Naive thymus-derived CD4-positive, alpha-beta T cell (primary cell): Measurements from ENCODE around the gene SLC4A5. TPM values are rescaled to one million over a fixed set of nuclear protein-coding genes. Genes with fewer than 3 reads are reported as not detected.
A peak's percentile ranks its signal among the peaks of the same experiment; 100 is the strongest.

ENCODE experiments used
- ATAC-seq: fragments of 150-1000 bp; cut with Tn5 transposase; 2 replicates; pipeline ENCODE4 v1.10.0; 2021; ENCODE audit warnings: mild to moderate bottlenecking, moderate library complexity
- CTCF ChIA-PET: fragments of 350-600 bp; sonication (Branson Sonifier 250); formaldehyde crosslinking; loops from one replicate; lab custom pipeline; 2021; ENCODE audit warnings: antibody characterized with exemption; lab: Charles Lee
- POLR2A ChIA-PET: fragments of 350-600 bp; sonication (Branson Sonifier 250); formaldehyde crosslinking; loops from one replicate; lab custom pipeline; 2021; ENCODE audit warnings: antibody characterized with exemption, inconsistent platforms; lab: Charles Lee
- DNase-seq, 9 donors: peaks; one replicate each; pipeline versions ENCODE4 v3.0.0 to v3.0.0-alpha.2; 2020 to 2022; ENCODE audit warnings: mixed read lengths in 1 of 9
- H3K27ac ChIP-seq: one replicate; pipeline ENCODE4 v1.7.0; 2013; ENCODE audit warnings: mild to moderate bottlenecking, low read depth, low read length, moderate library complexity
- H3K27me3 ChIP-seq, 2 donors: one replicate each; pipeline ENCODE4 v1.7.0; 2013; ENCODE audit warnings: low read length in 2 of 2, mild to moderate bottlenecking in 2 of 2, moderate library complexity in 2 of 2; ENCODE audit not compliant: control insufficient read depth in 2 of 2, insufficient read depth in 2 of 2
- H3K36me3 ChIP-seq, 3 experiments: 1 replicate in 2 of 3; 2 replicates in 1 of 3; pipeline ENCODE4 v1.7.0; 2013; ENCODE audit warnings: low read length in 3 of 3, mild to moderate bottlenecking in 3 of 3, moderate library complexity in 1 of 3; ENCODE audit not compliant: insufficient read depth in 3 of 3, control insufficient read depth in 2 of 3
- H3K4me1 ChIP-seq, 2 donors: one replicate each; pipeline ENCODE4 v1.7.0; 2013; ENCODE audit warnings: low read length in 2 of 2, mild to moderate bottlenecking in 2 of 2, moderate library complexity in 1 of 2; ENCODE audit not compliant: control insufficient read depth in 2 of 2, insufficient read depth in 2 of 2
- H3K4me3 ChIP-seq: 2 replicates; pipeline ENCODE4 v1.7.0; 2013; ENCODE audit warnings: mild to moderate bottlenecking, low read length
- H3K9me3 ChIP-seq, 3 experiments: 1 replicate in 2 of 3; 2 replicates in 1 of 3; pipeline ENCODE4 v1.7.0; 2013; ENCODE audit warnings: low read length in 3 of 3; ENCODE audit not compliant: control insufficient read depth in 2 of 3
- H3K27ac Mint-ChIP-seq, 9 donors: one replicate each; pipeline ENCODE4 v1.8.0; 2020 to 2022; ENCODE audit warnings: mixed read lengths in 9 of 9, mild to moderate bottlenecking in 8 of 9, moderate library complexity in 5 of 9, inconsistent platforms in 2 of 9
- H3K27me3 Mint-ChIP-seq, 5 donors: one replicate each; pipeline ENCODE4 v1.8.0; 2021 to 2022; ENCODE audit warnings: mixed read lengths in 5 of 5, mild to moderate bottlenecking in 1 of 5
- H3K36me3 Mint-ChIP-seq, 5 donors: one replicate each; pipeline ENCODE4 v1.8.0; 2020 to 2022; ENCODE audit warnings: mixed read lengths in 5 of 5, mild to moderate bottlenecking in 3 of 5, inconsistent platforms in 1 of 5
- H3K4me1 Mint-ChIP-seq, 7 donors: one replicate each; pipeline ENCODE4 v1.8.0; 2020 to 2022; ENCODE audit warnings: mixed read lengths in 7 of 7, mild to moderate bottlenecking in 3 of 7, inconsistent platforms in 1 of 7
- H3K4me3 Mint-ChIP-seq, 10 donors: one replicate each; pipeline ENCODE4 v1.8.0; 2020 to 2022; ENCODE audit warnings: mild to moderate bottlenecking in 10 of 10, mixed read lengths in 10 of 10, moderate library complexity in 6 of 10, inconsistent platforms in 2 of 10
- H3K9me3 Mint-ChIP-seq, 11 donors: one replicate each; pipeline ENCODE4 v1.8.0; 2020 to 2022; ENCODE audit warnings: mixed read lengths in 11 of 11, mild to moderate bottlenecking in 4 of 11, inconsistent platforms in 1 of 11, moderate library complexity in 1 of 11
- intact Hi-C, 2 donors: fragments of 100-400 bp; cut with micrococcal nuclease; formaldehyde crosslinking; loops; one replicate each; pipeline ENCODE4 v1.15.1; 2023
- polyA plus RNA-seq, 2 donors: library from polyadenylated mRNA; unstranded; fragments of 300-500 nt; fragmentation: Illumina TruSeq; gene quantifications; one replicate each; pipeline ENCODE4 v1.2.3, GENCODE V29; 2021
- total RNA-seq, 6 experiments: library from RNA in 5 of 6; stranded (reverse) in 5 of 6; gene quantifications; 1 replicate in 5 of 6; 2 replicates in 1 of 6; pipeline ENCODE4 v1.2.3 and lab custom pipeline; 2021 to 2026

Gene SLC4A5
- total and polyA plus RNA-seq, 7 experiments from 2014 or later: 0.59 to 20.8 (median 14.8) TPM

DNA sequence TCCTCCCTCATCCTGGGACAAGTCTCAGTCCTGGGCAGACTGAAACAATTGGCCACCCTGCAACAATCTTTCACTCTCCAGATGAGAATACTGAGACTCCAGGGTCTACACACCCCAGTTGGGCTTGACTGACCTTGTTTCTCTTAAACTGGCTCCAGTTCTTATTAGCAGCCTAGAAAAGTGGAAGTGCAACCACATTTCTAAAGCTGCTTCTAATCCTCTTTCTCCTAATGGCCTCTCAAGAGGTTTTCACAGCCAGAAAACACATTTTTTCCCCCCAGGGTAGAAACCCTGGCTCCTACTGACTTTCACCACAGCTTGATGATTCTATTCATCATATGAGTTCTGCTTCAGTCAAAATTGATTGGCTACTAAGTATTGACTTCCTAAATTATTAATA, 45.8 kb downstream of the SLC4A5 start:
- peaks cover 0 to 18% (median 4%) of the 10 kb centered on the region in 11 donors for H3K9me3 Mint-ChIP-seq
- H3K4me3 Mint-ChIP-seq: no peak overlapping the region

DNA sequence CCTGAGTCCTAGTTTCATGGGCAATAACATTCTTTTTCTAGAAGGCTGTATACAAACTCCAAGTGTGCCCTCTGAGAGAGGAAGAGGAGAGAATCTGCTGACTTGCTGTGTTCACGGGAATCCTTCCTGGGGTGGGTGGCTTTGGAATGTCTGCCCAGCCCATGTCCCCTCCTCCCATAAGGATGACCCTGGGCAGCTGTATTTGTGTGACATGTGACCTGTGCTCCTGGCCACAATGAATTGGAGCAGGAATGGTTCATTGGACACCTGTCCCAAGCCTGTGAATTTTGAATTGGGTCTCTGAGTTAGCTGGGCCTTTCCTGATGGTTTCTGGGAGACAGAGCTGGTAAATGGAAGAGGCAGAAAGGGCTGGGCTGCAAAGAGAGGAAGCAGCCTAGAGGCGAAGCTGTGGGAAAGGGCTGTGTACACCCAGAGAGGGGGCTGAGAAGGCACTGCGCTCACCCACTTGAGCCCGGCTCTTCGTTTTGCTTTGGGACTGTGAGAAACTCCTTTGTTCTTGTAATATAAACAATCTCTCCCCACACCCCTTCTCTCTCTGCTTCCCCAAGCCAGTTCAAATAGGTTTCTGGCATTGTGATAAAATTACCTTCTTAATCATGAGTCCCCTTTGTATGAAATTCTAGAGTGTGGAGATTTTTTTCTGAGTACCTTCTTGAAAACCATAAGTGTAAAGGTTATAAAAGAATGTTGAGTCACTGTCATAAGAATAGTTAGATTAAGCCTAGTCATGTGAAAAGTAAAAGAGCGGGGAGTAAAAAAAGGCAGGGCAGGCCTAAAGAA, 49.8 kb downstream of the SLC4A5 start:
- Mint-ChIP-seq H3K9me3 (peaks cover 0 to 4% (median 0%) of the 10 kb centered on the region in 11 donors), H3K27ac (peak overlapping the region in 8 of 9 donors; percentile 5 to 96 (median 82)), H3K4me1 (peaks cover 12 to 35% (median 25%) of the 10 kb centered on the region in 7 donors), H3K4me3 (no peak overlapping the region), H3K27me3 (peaks cover 0 to 2% (median 0%) of the 10 kb centered on the region in 5 donors), H3K36me3 (peaks cover 2 to 30% (median 13%) of the 10 kb centered on the region in 5 donors)
- ATAC-seq: no peak
- Histone ChIP-seq H3K9me3 (no peaks in the 10 kb centered on the region), H3K4me1 (peaks cover 17 to 25% of the 10 kb centered on the region in 2 donors), H3K27ac (no peak overlapping the region), H3K36me3 (peaks cover 0 to 3% (median 0%) of the 10 kb centered on the region in 3 experiments), H3K27me3 (no peaks in the 10 kb centered on the region), H3K4me3 (no peak overlapping the region)
- ChIA-PET POLR2A (no interaction called here), CTCF (interaction anchor here (0.6 kb wide), 1 partner anchor 10 kb away, joined by 3 read pairs; no protein-coding TSS in a partner anchor)
- intact Hi-C loops: no loop called here
- no peak for DNase-seq

More for the DNA sequence above, 45.8 kb downstream of the SLC4A5 start:
- intact Hi-C loops: no loop called here
- peak overlapping the region in 1 of 9 donors; percentile 38 for H3K27ac Mint-ChIP-seq
- ATAC-seq: no peak
- peaks cover 0 to 2% (median 0%) of the 10 kb centered on the region in 5 donors for H3K27me3 Mint-ChIP-seq
- H3K36me3 Mint-ChIP-seq: peaks cover 4 to 50% (median 34%) of the 10 kb centered on the region in 5 donors
- H3K4me1 Mint-ChIP-seq: peaks cover 0 to 11% (median under 1%) of the 10 kb centered on the region in 7 donors
- ChIA-PET CTCF (no interaction called here), POLR2A (no interaction called here)
- Histone ChIP-seq H3K36me3 (peaks cover 0 to 3% (median 0%) of the 10 kb centered on the region in 3 experiments), H3K9me3 (no peaks in the 10 kb centered on the region), H3K27ac (no peak overlapping the region), H3K4me1 (no peaks in the 10 kb centered on the region), H3K27me3 (no peaks in the 10 kb centered on the region), H3K4me3 (no peak overlapping the region)
- no peak for DNase-seq

DNA sequence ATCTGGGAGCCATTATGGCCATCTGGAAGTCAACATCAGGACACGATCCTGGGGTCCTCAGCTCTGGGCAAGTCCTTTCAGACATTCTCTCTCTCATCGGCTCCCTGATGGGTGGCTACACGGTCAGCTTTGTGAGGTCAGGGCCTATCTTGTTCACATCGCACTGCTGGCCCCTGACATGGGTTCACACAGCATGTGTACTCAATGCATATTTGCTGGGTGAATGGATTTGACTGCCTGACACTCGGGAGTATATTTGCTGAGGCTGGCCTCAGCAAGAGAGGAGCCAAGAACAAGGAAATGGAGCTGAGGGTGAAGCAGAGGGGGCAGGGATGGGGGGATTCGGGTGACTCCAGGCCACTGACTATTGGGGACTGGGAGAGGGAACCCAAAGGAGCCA, 50.5 kb downstream of the SLC4A5 start:
- Histone ChIP-seq H3K36me3 (peaks cover 0 to 3% (median 0%) of the 10 kb centered on the region in 3 experiments), H3K9me3 (no peaks in the 10 kb centered on the region), H3K27ac (peak overlapping the region; percentile 36), H3K4me1 (peaks cover 17 to 25% of the 10 kb centered on the region in 2 donors), H3K4me3 (no peak overlapping the region), H3K27me3 (no peaks in the 10 kb centered on the region)
- ATAC-seq: no peak
- Mint-ChIP-seq H3K4me1 (peaks cover 12 to 35% (median 25%) of the 10 kb centered on the region in 7 donors), H3K27me3 (peaks cover 0 to 2% (median 0%) of the 10 kb centered on the region in 5 donors), H3K4me3 (no peak overlapping the region), H3K27ac (peak overlapping the region in 8 of 9 donors; percentile 67 to 96 (median 91)), H3K36me3 (peaks cover 0 to 24% (median 9%) of the 10 kb centered on the region in 5 donors), H3K9me3 (peaks cover 0 to 2% (median 0%) of the 10 kb centered on the region in 11 donors)
- ChIA-PET POLR2A (no interaction called here), CTCF (interaction anchor here (0.6 kb wide), 1 partner anchor 9 kb away, joined by 3 read pairs; no protein-coding TSS in a partner anchor)
- intact Hi-C loops: no loop called here
- DNase-seq: no peak

DNA sequence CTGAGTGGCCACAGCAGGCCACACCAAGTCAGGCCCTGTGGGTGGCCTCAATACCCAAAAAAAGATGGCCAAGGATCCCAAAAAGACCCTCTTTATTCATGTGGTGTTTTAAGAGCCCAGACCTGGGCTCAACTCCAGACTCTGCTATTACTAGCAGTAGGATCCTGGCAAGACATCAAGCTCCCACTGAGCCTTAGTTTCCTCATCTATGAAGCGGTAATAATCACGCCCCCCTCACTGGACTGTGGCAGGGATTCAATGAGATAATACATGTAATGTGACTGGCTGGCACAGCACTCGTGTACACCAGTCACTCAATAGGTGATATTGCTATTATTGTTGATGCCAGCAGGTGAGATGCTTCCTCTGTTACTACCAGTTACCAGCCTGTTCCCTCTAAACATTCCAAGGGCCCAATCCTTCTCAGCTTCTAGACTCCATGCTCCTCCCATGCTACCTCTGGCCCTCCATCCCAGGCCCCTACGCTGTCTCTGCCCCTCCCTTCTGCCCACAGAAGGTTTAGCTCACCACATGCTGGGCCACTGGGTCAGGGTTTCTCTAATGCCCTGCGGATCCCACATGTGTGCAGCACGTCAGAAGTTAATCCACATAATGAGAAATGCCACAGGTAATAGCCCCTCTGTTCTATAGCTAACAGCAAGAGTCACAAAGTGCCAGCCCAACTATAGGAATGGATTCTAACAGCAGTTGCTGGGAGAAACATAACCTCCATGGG, 51.2 kb downstream of the SLC4A5 start:
- Mint-ChIP-seq H3K27me3 (peaks cover 0 to 2% (median 0%) of the 10 kb centered on the region in 5 donors), H3K4me3 (peak overlapping the region in 5 of 10 donors; percentile 22 to 58 (median 39)), H3K36me3 (peaks cover 0 to 19% (median 9%) of the 10 kb centered on the region in 5 donors), H3K4me1 (peaks cover 12 to 35% (median 25%) of the 10 kb centered on the region in 7 donors), H3K27ac (peak overlapping the region; percentile 39 to 96 (median 91)), H3K9me3 (peaks cover 0 to 2% (median 0%) of the 10 kb centered on the region in 11 donors)
- peak overlapping the region; percentile 72 for H3K27ac ChIP-seq
- ATAC-seq (no peak), DNase-seq (no peak)
- H3K36me3 ChIP-seq: peaks cover 0 to 3% (median 0%) of the 10 kb centered on the region in 3 experiments
- intact Hi-C loops: loop anchor here in 1 of 2 donors (2.0 kb wide), 1 partner anchor 25 kb away; no protein-coding TSS in a partner anchor
- no peak overlapping the region for H3K4me3 ChIP-seq
- H3K27me3 ChIP-seq: no peaks in the 10 kb centered on the region
- POLR2A ChIA-PET: interaction anchor here (1.3 to 1.5 kb wide), 3 partner anchors 21 to 33 kb away, joined by 3 to 4 read pairs (median 4); no protein-coding TSS in a partner anchor
- H3K4me1 ChIP-seq: peaks cover 17 to 25% of the 10 kb centered on the region in 2 donors
- H3K9me3 ChIP-seq: no peaks in the 10 kb centered on the region
- CTCF ChIA-PET: interaction anchor here (1.9 kb wide), 1 partner anchor 43 kb away, joined by 7 read pairs; no protein-coding TSS in a partner anchor

DNA sequence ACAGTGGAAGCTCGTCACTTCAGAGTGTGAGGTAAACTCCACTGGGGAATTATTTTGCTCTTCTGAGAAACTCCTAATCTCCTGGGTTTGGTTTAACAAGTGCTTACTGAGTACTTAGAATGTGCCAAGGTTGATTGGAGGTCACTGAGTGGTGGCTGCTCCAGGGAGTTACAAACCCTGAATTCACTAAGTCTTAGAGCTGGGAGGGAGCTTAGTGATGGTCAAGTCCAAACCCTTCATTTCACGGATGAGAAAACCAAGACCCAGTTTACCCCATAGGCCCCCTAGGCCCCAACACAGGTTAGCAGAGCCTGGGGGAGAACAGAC, 52.0 kb downstream of the SLC4A5 start:
- POLR2A ChIA-PET: interaction anchor here (0.7 to 1.5 kb wide), 4 partner anchors 10 to 33 kb away, joined by 3 to 4 read pairs (median 4); no protein-coding TSS in a partner anchor
- peak overlapping the region; percentile 74 to 96 (median 91) for H3K27ac Mint-ChIP-seq
- H3K4me1 Mint-ChIP-seq: peaks cover 12 to 35% (median 25%) of the 10 kb centered on the region in 7 donors

More for the DNA sequence above, 52.0 kb downstream of the SLC4A5 start:
- CTCF ChIA-PET: interaction anchor here (0.9 to 1.9 kb wide), 2 partner anchors 42 to 44 kb away, joined by 3 to 7 read pairs; no protein-coding TSS in a partner anchor
- H3K36me3 Mint-ChIP-seq: peaks cover 0 to 17% (median 9%) of the 10 kb centered on the region in 5 donors
- no peaks in the 10 kb centered on the region for H3K27me3 ChIP-seq
- H3K4me1 ChIP-seq: peaks cover 17 to 25% of the 10 kb centered on the region in 2 donors
- peak overlapping the region in 9 of 10 donors; percentile 4 to 90 (median 76) for H3K4me3 Mint-ChIP-seq
- intact Hi-C loops: loop anchor here in 1 of 2 donors (2.0 kb wide), 1 partner anchor 24 kb away; no protein-coding TSS in a partner anchor
- no peaks in the 10 kb centered on the region for H3K9me3 ChIP-seq
- peaks cover 0 to 2% (median 0%) of the 10 kb centered on the region in 5 donors for H3K27me3 Mint-ChIP-seq
- H3K27ac ChIP-seq: peak overlapping the region; percentile 72
- no peak for ATAC-seq
- peak overlapping the region; percentile 27 for H3K4me3 ChIP-seq
- H3K36me3 ChIP-seq: peaks cover 0 to 3% (median 0%) of the 10 kb centered on the region in 3 experiments
- no peak for DNase-seq
- H3K9me3 Mint-ChIP-seq: peaks cover 0 to 2% (median 0%) of the 10 kb centered on the region in 11 donors
